Keratinocyte (primary cell): Measurements from ENCODE around the gene RCSD1. TPM values are rescaled to one million over a fixed set of nuclear protein-coding genes. Genes with fewer than 3 reads are reported as not detected.

Experiments used
- DNase-seq: peaks from one replicate; pipeline ENCODE4 v3.0.0-alpha.2; 2011; ENCODE audit warnings: low read depth, missing footprints, low spot score
- FAIRE-seq: peaks from 2 replicates; lab custom pipeline; 2011; peaks lifted over from hg19 to GRCh38; lab: Jason Lieb, UNC
- H2AFZ ChIP-seq: 2 replicates; pipeline ENCODE4 v1.6.0; 2012; ENCODE audit warnings: low read length, control low read depth, inconsistent platforms; ENCODE audit not compliant: control insufficient read depth
- H3K27ac ChIP-seq: 2 replicates; pipeline ENCODE4 v1.5.1; 2011; ENCODE audit warnings: low read length; ENCODE audit not compliant: control insufficient read depth, insufficient read depth
- H3K27me3 ChIP-seq: 3 replicates; pipeline ENCODE4 v1.6.0; 2011; ENCODE audit warnings: low read length; ENCODE audit not compliant: control insufficient read depth, insufficient read depth; ENCODE audit errors: extremely low read depth
- H3K36me3 ChIP-seq, 2 experiments: 2 replicates in 1 of 2; 3 replicates in 1 of 2; pipeline ENCODE4 v1.5.1; 2011; ENCODE audit warnings: low read length in 2 of 2, mild to moderate bottlenecking in 1 of 2; ENCODE audit not compliant: control insufficient read depth in 2 of 2, insufficient read depth in 2 of 2; ENCODE audit errors: extremely low read depth in 1 of 2
- H3K4me1 ChIP-seq: 3 replicates; pipeline ENCODE4 v1.5.1; 2011; ENCODE audit warnings: low read length; ENCODE audit not compliant: control insufficient read depth, insufficient read depth; ENCODE audit errors: extremely low read depth
- H3K4me2 ChIP-seq: 3 replicates; pipeline ENCODE4 v1.6.0; 2011; ENCODE audit warnings: low read depth, low read length; ENCODE audit not compliant: control insufficient read depth, insufficient read depth; ENCODE audit errors: extremely low read depth
- H3K4me3 ChIP-seq, 3 experiments: fragments of 200-600 bp in 1 of 3; sonication (generic) in 1 of 3; 2 replicates in 2 of 3; 3 replicates in 1 of 3; pipeline ENCODE4 v1.5.1; 2011 to 2016; ENCODE audit warnings: low read length in 3 of 3, mild to moderate bottlenecking in 3 of 3, control low read depth in 2 of 3, inconsistent platforms in 1 of 3, low read depth in 1 of 3, mixed read lengths in 1 of 3, mixed run types in 1 of 3, moderate library complexity in 1 of 3; ENCODE audit not compliant: control insufficient read depth in 2 of 3, insufficient read depth in 2 of 3; ENCODE audit errors: extremely low read depth in 1 of 3
- H3K79me2 ChIP-seq: 2 replicates; pipeline ENCODE4 v1.6.0; 2012; ENCODE audit warnings: low read length; ENCODE audit not compliant: control insufficient read depth, insufficient read depth
- H3K9ac ChIP-seq: 3 replicates; pipeline ENCODE4 v1.6.0; 2011; ENCODE audit warnings: low read length; ENCODE audit not compliant: control insufficient read depth, insufficient read depth; ENCODE audit errors: extremely low read depth
- H3K9me1 ChIP-seq: 3 replicates; pipeline ENCODE4 v1.6.0; 2011; ENCODE audit warnings: low read length; ENCODE audit not compliant: control insufficient read depth, insufficient read depth; ENCODE audit errors: extremely low read depth
- H3K9me3 ChIP-seq: 2 replicates; pipeline ENCODE4 v1.5.1; 2012; ENCODE audit warnings: low read depth, low read length; ENCODE audit not compliant: control insufficient read depth
- H4K20me1 ChIP-seq: 3 replicates; pipeline ENCODE4 v1.6.0; 2011; ENCODE audit warnings: low read length; ENCODE audit not compliant: control insufficient read depth, insufficient read depth; ENCODE audit errors: extremely low read depth
- CTCF ChIP-seq, 3 experiments: IDR thresholded peaks in 1 of 3; conservative IDR thresholded peaks in 1 of 3; optimal IDR thresholded peaks in 1 of 3; 2 replicates in 2 of 3; 3 replicates in 1 of 3; pipeline versions ENCODE3 to v1.5.1; 2011; ENCODE audit warnings: low read length in 3 of 3, mild to moderate bottlenecking in 3 of 3, moderate library complexity in 2 of 3, control low read depth in 1 of 3, inconsistent platforms in 1 of 3; ENCODE audit not compliant: insufficient read depth in 2 of 3; ENCODE audit errors: extremely low read depth in 1 of 3
- EZH2 ChIP-seq: IDR thresholded peaks from one replicate; pipeline ENCODE4 v1.6.1; 2012; ENCODE audit warnings: inconsistent platforms, mild to moderate bottlenecking, low read length, moderate library complexity
- dilution Hi-C: fragments of 300-500 bp; cut with MboI; formaldehyde crosslinking; loops from one replicate; pipeline ENCODE4 v1.7.0; 2020; ENCODE audit warnings: low sequenced_read_pairs; ENCODE audit not compliant: extremely low pct_ligation_motif_present
- polyA plus RNA-seq, 5 experiments: library from polyadenylated mRNA; depleted of rRNA in 3 of 5; stranded (reverse) in 3 of 5; stranded (forward) in 1 of 5; unstranded in 1 of 5; fragments of >200 nt; gene quantifications; 1 replicate in 1 of 5; 2 replicates in 3 of 5; 3 replicates in 1 of 5; pipeline versions ENCODE4 v1.2.1 to v1.2.3, GENCODE V29; 2011 to 2012; ENCODE audit warnings: missing spikeins in 2 of 5, low read depth in 1 of 5, low replicate concordance in 1 of 5

Gene RCSD1
- polyA plus RNA-seq, 1 donor (not counting 4 experiments of a cell fraction or from before 2014, with no cell fraction given), result 0.03 TPM

- H3K79me2 ChIP-seq, result no peaks in the 10 kb centered on the region
- no peak for TF ChIP-seq EZH2
- no peak for TF ChIP-seq CTCF (optimal IDR thresholded peaks at IDR 0.05 in 1 of 3, IDR thresholded peaks at IDR 0.05 in 1 of 3, conservative IDR thresholded peaks at IDR 0.05 in 1 of 3; ENCODE audit: extremely low read depth in 1 of 3, insufficient read depth in 2 of 3, low read length in 3 of 3)
- peaks cover 35% of the 10 kb centered on the region for H3K4me1 ChIP-seq
- H3K27me3 ChIP-seq, result no peaks in the 10 kb centered on the region
- DNase-seq (no peak), FAIRE-seq (no peak)
- no peak overlapping the region for H2AFZ ChIP-seq
- H3K4me2 ChIP-seq, result no peak overlapping the region
- dilution Hi-C loops, result no loop called here
- no peaks in the 10 kb centered on the region for H3K36me3 ChIP-seq
- no peak overlapping the region for H3K4me3 ChIP-seq
- no peak overlapping the region for H3K27ac ChIP-seq
- H3K9ac ChIP-seq, result no peak overlapping the region
- H3K9me3 ChIP-seq, result no peaks in the 10 kb centered on the region
- no peaks in the 10 kb centered on the region for H4K20me1 ChIP-seq
- no peaks in the 10 kb centered on the region for H3K9me1 ChIP-seq
Observed at GRCh38 chr1:167659450-167659849, 29.4 kb downstream of the RCSD1 start.

- no peaks in the 10 kb centered on the region for H3K9me1 ChIP-seq
- H3K79me2 ChIP-seq, result no peaks in the 10 kb centered on the region
- H2AFZ ChIP-seq, result no peak overlapping the region
- DNase-seq (no peak), FAIRE-seq (no peak)
- H3K27ac ChIP-seq, result no peak overlapping the region
- H3K27me3 ChIP-seq, result no peaks in the 10 kb centered on the region
- peaks cover 35% of the 10 kb centered on the region for H3K4me1 ChIP-seq
- no peaks in the 10 kb centered on the region for H3K9me3 ChIP-seq
- H3K9ac ChIP-seq, result no peak overlapping the region
- no peaks in the 10 kb centered on the region for H4K20me1 ChIP-seq
- dilution Hi-C loops, result no loop called here
- TF ChIP-seq EZH2, result no peak
- TF ChIP-seq CTCF (optimal IDR thresholded peaks at IDR 0.05 in 1 of 3, IDR thresholded peaks at IDR 0.05 in 1 of 3, conservative IDR thresholded peaks at IDR 0.05 in 1 of 3; ENCODE audit: extremely low read depth in 1 of 3, insufficient read depth in 2 of 3, low read length in 3 of 3), result no peak
- H3K4me3 ChIP-seq, result no peak overlapping the region
- no peak overlapping the region for H3K4me2 ChIP-seq
- H3K36me3 ChIP-seq, result no peaks in the 10 kb centered on the region
Observed at GRCh38 chr1:167659881-167660280, 29.8 kb downstream of the RCSD1 start.
